SK-N-SH treated with all-trans-retinoic acid at 6 μM for 48 hours (cell line): Measurements from ENCODE around the gene GEMIN4.
A peak's percentile ranks its signal among the peaks of the same experiment; 100 is the strongest.
"Not testable (repeated sequence)": the region's sequence is repeated elsewhere in the genome, so short reads cannot be mapped to it uniquely, and the experiment has no call there.

ENCODE experiments used
- ATAC-seq: fragments of 200-7000 bp; cut with Tn5 transposase; 3 replicates; pipeline ENCODE4 v1.9.1; 2020; ENCODE audit warnings: mild to moderate bottlenecking, moderate library complexity
- ARNTL ChIP-seq: fragments of 450-650 bp; formaldehyde crosslinking; IDR thresholded peaks from 2 replicates; pipeline ENCODE4 v1.5.0; 2020; ENCODE audit warnings: low read depth, mild to moderate bottlenecking, moderate library complexity, borderline replicate concordance
- BACH2 ChIP-seq: fragments of 250-450 bp; sonication (Bioruptor Pico); IDR thresholded peaks from 2 replicates; pipeline ENCODE4 v1.9.0; 2021; ENCODE audit warnings: mild to moderate bottlenecking, borderline replicate concordance
- CSDC2 ChIP-seq: fragments of 250-450 bp; sonication (Bioruptor Pico); IDR thresholded peaks from 2 replicates; pipeline ENCODE4 v1.5.0; 2020; ENCODE audit warnings: mild to moderate bottlenecking, moderate library complexity
- ESRRG ChIP-seq: fragments of 250-450 bp; sonication (Bioruptor Pico); IDR thresholded peaks from 2 replicates; pipeline ENCODE4 v1.6.1; 2021; ENCODE audit warnings: mild to moderate bottlenecking
- ISL1 ChIP-seq: fragments of 250-450 bp; sonication (Bioruptor Pico); IDR thresholded peaks from 2 replicates; pipeline ENCODE4 v2.1.2; 2022; ENCODE audit warnings: mild to moderate bottlenecking, moderate library complexity
- OSR1 ChIP-seq: fragments of 250-450 bp; sonication (Bioruptor Pico); IDR thresholded peaks from 2 replicates; pipeline ENCODE4 v1.8.0; 2022; ENCODE audit warnings: moderate library complexity, mild to moderate bottlenecking, inconsistent platforms
- PPARA ChIP-seq: fragments of 250-450 bp; sonication (Bioruptor Pico); IDR thresholded peaks from 2 replicates; pipeline ENCODE4 v1.5.0; 2020; ENCODE audit warnings: mild to moderate bottlenecking, borderline replicate concordance
- RARB ChIP-seq: fragments of 250-450 bp; sonication (Bioruptor Pico); IDR thresholded peaks from 2 replicates; pipeline ENCODE4 v1.8.0; 2021; ENCODE audit warnings: mild to moderate bottlenecking, moderate library complexity
- SNAI2 ChIP-seq: fragments of 250-450 bp; sonication (Bioruptor Pico); IDR thresholded peaks from 2 replicates; pipeline ENCODE4 v1.5.0; 2020; ENCODE audit warnings: mild to moderate bottlenecking, moderate library complexity
- ZC3H10 ChIP-seq: fragments of 250-450 bp; sonication (Bioruptor Pico); IDR thresholded peaks from 2 replicates; pipeline ENCODE4 v1.5.1; 2021; ENCODE audit warnings: mild to moderate bottlenecking, moderate library complexity
- ZFP3 ChIP-seq: fragments of 250-450 bp; sonication (Bioruptor Pico); IDR thresholded peaks from 2 replicates; pipeline ENCODE4 v1.5.0; 2020; ENCODE audit warnings: mild to moderate bottlenecking, moderate library complexity
- ZFP30 ChIP-seq: fragments of 450-650 bp; formaldehyde crosslinking; IDR thresholded peaks from 2 replicates; pipeline ENCODE4 v1.5.0; 2022; ENCODE audit warnings: mild to moderate bottlenecking, moderate library complexity
- ZNF565 ChIP-seq: fragments of 450-650 bp; formaldehyde crosslinking; conservative IDR thresholded peaks from 2 replicates; pipeline ENCODE4 v1.5.0; 2020; ENCODE audit warnings: low read depth, mild to moderate bottlenecking, moderate library complexity
- ZNF8 ChIP-seq: fragments of 450-650 bp; formaldehyde crosslinking; IDR thresholded peaks from 2 replicates; pipeline ENCODE4 v1.5.0; 2020; ENCODE audit warnings: mild to moderate bottlenecking, moderate library complexity
- TF ChIP-seq, protein P1 (sequence below): fragments of 250-450 bp; sonication (Bioruptor Pico); IDR thresholded peaks from 2 replicates; pipeline ENCODE4 v1.5.1; 2020; ENCODE audit warnings: low read depth, mild to moderate bottlenecking, moderate library complexity
- TF ChIP-seq, protein P2 (sequence below): fragments of 250-450 bp; sonication (Bioruptor Pico); IDR thresholded peaks from 2 replicates; pipeline ENCODE4 v1.5.1; 2021; ENCODE audit warnings: mild to moderate bottlenecking, moderate library complexity

GEMIN4 gene

DNA sequence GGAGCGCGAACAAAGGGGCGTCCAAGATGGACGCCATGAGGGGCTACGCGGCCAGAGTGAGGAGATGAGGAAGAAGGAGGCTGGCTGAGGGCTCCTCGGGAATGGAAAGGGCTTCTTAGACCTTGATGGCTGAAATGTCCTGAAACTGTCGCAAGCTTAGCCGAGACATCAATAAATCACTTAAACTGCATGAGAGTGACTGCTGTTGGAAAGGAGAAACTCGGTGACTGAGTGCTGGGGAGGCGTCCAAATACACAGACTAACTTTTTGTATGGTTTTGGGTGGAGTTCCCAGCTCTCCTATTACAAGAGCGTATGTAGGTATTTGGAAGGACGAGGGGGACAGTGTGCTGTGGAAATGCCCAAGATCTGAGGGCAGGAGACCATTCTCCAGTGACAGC lies 1.4 kb upstream of the GEMIN4 start:
- no peak for ATAC-seq
- TF ChIP-seq ZFP3 (CRISPR knock-in tag), result no peak
- TF ChIP-seq, protein P1, sequence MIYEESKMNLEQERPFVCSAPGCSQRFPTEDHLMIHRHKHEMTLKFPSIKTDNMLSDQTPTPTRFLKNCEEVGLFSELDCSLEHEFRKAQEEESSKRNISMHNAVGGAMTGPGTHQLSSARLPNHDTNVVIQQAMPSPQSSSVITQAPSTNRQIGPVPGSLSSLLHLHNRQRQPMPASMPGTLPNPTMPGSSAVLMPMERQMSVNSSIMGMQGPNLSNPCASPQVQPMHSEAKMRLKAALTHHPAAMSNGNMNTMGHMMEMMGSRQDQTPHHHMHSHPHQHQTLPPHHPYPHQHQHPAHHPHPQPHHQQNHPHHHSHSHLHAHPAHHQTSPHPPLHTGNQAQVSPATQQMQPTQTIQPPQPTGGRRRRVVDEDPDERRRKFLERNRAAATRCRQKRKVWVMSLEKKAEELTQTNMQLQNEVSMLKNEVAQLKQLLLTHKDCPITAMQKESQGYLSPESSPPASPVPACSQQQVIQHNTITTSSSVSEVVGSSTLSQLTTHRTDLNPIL, result no peak
- no peak for TF ChIP-seq ISL1
- no peak for TF ChIP-seq ZFP30 (CRISPR knock-in tag)
- no peak for TF ChIP-seq OSR1

DNA sequence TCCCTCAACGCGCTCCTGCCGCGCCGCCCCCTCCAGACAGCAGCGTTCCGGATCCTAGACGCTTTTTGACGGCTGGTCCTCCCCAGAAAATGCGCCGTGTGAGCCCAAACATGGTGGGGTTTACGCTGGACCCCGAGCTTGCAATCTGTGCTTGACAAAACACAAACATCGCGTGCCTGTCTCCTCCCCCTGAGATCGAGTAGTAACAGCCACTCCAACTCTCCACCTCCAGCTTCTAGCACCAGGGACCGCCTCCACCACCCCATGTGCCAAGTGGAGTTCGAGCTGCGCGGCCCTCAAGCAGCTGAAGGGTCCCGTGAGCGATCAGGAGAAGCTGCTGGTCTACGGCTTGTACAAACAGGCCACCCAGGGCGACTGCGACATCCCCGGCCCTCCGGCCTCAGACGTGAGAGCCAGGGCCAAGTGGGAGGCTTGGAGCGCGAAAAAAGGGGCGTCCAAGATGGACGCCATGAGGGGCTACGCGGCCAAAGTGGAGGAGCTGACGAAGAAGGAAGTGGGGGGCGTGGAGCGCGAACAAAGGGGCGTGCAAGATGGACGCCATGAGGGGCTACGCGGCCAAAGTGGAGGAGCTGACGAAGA lies 656 bp upstream of the GEMIN4 start:
- peak; percentile 2 for ATAC-seq

DNA sequence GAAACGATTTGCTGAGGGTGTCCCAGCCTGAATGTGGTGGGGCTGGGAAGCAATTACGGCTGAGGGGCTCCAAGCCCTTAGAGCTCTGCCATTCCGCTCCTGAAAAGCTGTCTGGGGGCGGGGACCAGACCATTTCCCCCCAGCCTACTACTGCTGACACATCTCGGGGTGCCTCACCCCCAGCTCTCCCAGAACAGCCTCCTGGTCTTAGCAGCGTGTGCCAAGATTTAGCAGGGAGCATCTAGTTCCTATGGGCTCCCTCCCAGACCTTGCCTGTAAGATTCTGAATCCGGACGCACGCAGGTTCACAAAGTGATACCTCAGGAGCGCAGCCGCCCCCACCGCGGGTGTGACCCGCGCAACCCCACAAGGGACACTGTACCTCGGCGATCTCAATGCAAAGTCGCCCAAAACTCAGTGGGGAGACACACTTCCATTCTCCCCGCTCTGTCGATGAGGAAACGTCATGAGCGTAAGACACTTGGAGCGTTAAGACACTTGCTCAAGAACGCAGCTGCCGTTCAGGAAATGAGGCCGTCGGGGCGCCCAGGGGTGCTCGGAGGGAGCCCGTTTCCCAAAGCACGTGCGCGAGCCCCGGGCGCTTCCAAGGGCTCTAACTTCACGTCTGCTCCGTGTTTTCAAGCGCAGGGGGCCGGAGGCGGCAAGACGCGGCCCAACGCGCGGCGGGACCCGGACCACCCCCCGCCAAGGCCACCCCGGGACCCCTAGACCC lies 629 bp downstream of the GEMIN4 start:
- TF ChIP-seq ZFP3 (CRISPR knock-in tag) (no peak), ZNF565 (CRISPR knock-in tag) (no peak), ZFP30 (CRISPR knock-in tag) (no peak), RARB (no peak), BACH2 (CRISPR knock-in tag) (no peak), SNAI2 (CRISPR knock-in tag) (no peak), ESRRG (CRISPR knock-in tag) (no peak), ARNTL (no peak), PPARA (CRISPR knock-in tag) (no peak), ISL1 (no peak), ZNF8 (CRISPR knock-in tag) (no peak)
- TF ChIP-seq, protein P1, result no peak
- TF ChIP-seq, protein P2, sequence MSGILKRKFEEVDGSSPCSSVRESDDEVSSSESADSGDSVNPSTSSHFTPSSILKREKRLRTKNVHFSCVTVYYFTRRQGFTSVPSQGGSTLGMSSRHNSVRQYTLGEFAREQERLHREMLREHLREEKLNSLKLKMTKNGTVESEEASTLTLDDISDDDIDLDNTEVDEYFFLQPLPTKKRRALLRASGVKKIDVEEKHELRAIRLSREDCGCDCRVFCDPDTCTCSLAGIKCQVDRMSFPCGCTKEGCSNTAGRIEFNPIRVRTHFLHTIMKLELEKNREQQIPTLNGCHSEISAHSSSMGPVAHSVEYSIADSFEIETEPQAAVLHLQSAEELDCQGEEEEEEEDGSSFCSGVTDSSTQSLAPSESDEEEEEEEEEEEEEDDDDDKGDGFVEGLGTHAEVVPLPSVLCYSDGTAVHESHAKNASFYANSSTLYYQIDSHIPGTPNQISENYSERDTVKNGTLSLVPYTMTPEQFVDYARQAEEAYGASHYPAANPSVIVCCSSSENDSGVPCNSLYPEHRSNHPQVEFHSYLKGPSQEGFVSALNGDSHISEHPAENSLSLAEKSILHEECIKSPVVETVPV (CRISPR knock-in tag), result no peak
- peak; percentile 56 for ATAC-seq

More for the DNA sequence above, 656 bp upstream of the GEMIN4 start:
- no peak for TF ChIP-seq PPARA (CRISPR knock-in tag)

DNA sequence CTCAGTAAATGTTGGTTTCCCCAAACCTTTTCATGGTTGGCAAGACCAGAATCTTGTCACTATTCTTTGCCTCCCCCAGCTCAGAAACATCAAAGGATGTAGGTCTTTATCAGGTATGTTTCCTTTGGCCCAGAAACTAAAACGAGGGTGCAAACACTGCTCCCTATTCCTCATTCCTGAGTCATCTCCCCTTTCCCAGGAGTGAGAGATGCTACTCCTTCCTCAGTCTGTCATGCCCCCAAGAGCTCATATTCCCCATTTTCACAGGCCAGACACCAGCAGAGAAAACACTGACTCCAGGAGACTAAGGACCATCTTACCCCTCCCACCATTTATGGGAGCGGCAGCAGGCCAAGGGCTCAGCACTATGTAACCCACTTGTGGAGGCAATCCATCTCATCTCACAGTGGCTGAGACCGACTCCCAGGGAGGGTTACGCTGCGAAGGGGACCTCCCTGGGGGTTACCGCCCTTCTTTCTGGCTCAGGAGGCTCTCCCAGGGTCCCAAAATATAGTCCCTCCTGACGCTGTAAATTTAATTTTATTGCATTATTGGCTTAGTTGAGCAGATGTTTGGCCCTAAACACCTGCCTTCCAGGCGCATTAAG lies 1.5 kb downstream of the GEMIN4 start:
- no peak for ATAC-seq
- TF ChIP-seq ISL1, result no peak
- no peak for TF ChIP-seq ZFP30 (CRISPR knock-in tag)
- TF ChIP-seq CSDC2, result no peak
- TF ChIP-seq ZNF565 (CRISPR knock-in tag), result no peak
- TF ChIP-seq ARNTL, result no peak

DNA sequence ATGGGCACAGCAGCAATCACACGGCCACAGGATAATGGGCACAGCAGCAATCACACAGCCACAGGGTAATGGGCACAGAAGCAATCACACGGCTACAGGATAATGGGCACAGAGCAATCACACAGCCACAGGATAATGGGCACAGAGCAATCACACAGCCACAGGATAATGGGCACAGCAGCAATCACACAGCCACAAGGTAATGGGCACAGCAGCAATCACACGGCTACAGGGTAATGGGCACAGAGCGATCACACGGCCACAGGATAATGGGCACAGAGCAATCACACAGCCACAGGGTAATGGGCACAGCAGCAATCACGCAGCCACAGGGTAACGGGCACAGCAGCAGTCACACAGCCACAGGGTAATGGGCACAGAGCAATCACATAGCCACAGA lies 2.7 kb downstream of the GEMIN4 start:
- ATAC-seq, result not testable (repeated sequence)

DNA sequence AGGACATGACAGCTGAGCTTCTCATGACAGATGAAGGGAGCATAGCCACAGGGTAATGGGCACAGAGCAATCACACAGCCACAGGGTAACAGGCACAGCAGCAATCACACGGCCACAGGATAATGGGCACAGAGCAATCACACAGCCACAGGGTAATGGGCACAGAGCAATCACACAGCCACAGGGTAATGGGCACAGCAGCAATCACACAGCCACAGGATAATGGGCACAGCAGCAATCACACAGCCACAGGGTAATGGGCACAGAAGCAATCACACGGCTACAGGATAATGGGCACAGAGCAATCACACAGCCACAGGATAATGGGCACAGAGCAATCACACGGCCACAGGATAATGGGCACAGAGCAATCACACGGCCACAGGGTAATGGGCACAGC lies 3.5 kb downstream of the GEMIN4 start:
- ATAC-seq, result not testable (repeated sequence)

DNA sequence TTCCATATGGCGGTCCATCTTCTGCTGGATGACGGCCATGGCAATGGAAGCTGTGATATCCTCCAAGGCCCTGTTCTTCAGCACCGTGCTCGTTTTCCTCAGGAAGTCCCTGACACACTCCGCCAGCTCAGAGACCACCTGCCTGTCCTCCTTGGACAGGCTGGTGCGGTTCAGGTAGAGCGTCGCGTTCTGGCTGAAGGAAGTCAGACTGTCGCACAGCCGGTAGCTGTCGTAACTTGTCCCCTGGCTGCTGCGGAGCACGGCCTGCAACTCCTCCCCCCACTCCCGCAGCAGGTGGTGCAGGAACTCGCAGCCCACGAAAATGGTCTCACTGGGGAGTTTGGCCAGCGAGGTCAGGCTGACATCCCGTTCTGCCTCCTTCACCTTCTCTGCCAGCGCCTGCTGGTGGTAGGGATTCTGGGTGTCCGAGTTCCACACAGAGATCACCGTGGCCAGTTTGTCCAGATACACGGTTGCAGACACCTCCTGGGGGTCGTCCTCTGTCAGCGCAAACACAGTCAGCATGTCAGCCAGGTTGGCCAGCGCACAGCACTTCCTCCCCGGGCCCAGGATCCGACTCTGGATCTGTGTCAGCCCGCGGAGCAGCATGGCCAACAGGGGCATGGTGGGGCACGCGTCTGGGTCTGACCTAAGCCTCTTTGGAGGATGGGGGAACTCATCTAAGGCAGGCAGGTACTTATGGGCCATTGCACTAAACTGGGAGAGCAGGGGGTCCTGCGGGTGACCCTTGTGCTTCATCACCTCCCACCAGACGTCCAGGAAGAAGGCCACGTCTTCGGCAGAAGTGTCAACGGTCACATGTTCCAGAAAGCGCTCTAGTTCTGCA lies 5.1 kb downstream of the GEMIN4 start:
- TF ChIP-seq ZNF8 (CRISPR knock-in tag) (no peak), RARB (no peak), ZC3H10 (no peak), ARNTL (no peak)
- TF ChIP-seq, protein P1, result no peak
- TF ChIP-seq, protein P2 (CRISPR knock-in tag), result no peak
- ATAC-seq, result no peak
